Measurements from ENCODE around the gene HEATR1. TPM values are rescaled to one million over a fixed set of nuclear protein-coding genes. Genes with fewer than 3 reads are reported as not detected.
A peak's percentile ranks its signal among the peaks of the same experiment; 100 is the strongest.

HEATR1 gene
- total RNA-seq, 2 donors from 2014 or later: 11.9 to 25.7 TPM

GRCh38 chr1:236541710-236542109, 62.6 kb downstream of the HEATR1 start:
- DNase-seq (no peak), ATAC-seq (no peak)
- WGBS, 2 donors: 91 to 96% methylated on average over 4 of the region's 4 CpGs
- no peaks in the 10 kb centered on the region for H3K9me3 ChIP-seq
- TF ChIP-seq POLR2A (IDR thresholded peaks at IDR 0.05): no peak
- TF ChIP-seq, protein P1, sequence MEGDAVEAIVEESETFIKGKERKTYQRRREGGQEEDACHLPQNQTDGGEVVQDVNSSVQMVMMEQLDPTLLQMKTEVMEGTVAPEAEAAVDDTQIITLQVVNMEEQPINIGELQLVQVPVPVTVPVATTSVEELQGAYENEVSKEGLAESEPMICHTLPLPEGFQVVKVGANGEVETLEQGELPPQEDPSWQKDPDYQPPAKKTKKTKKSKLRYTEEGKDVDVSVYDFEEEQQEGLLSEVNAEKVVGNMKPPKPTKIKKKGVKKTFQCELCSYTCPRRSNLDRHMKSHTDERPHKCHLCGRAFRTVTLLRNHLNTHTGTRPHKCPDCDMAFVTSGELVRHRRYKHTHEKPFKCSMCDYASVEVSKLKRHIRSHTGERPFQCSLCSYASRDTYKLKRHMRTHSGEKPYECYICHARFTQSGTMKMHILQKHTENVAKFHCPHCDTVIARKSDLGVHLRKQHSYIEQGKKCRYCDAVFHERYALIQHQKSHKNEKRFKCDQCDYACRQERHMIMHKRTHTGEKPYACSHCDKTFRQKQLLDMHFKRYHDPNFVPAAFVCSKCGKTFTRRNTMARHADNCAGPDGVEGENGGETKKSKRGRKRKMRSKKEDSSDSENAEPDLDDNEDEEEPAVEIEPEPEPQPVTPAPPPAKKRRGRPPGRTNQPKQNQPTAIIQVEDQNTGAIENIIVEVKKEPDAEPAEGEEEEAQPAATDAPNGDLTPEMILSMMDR (IDR thresholded peaks at IDR 0.05): no peak
- no peak overlapping the region for H3K27ac ChIP-seq
- intact Hi-C loops (cut with DNase I): loop anchor here (10.0 kb wide), 1 partner anchor 53 kb away; no protein-coding TSS in a partner anchor
- peaks cover under 1% of the 10 kb centered on the region for H3K4me1 ChIP-seq
- peaks cover 8 to 58% of the 10 kb centered on the region in 2 donors for H3K36me3 ChIP-seq (replicated peaks in 1 of 2; ENCODE audit: insufficient read depth in 1 of 2, low read depth in 2 of 2)
- H3K4me3 ChIP-seq: no peak overlapping the region
- H3K27me3 ChIP-seq: no peaks in the 10 kb centered on the region

DNA sequence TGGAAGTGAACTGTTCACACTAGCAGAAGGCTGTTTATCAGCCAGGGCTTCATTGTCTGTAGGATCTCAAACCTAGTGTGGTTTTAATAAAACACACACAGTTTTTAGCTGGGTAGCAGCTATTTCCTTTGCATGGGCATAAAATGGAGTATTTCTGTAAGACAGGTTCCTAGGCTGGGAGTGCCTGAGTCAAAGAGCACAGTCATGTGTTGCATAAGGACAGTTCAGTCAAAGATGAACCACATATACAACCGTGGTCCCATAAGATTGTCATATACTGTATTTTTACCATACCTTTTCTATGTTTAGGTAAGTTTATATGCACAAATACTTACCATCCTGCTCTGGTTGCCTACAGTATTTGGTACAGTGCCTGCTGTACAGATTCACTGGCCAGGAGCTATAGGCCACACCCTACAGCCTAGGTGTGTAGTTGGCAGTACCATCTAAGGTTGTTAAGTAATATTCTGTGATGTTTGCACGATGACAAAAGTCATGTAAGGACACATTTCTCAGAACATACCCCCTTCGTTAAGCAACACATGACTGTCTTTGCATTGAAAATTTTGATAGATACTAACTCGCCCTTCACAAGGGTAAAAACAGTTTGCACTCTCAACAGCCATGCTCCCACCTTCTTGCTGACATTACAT, 63.4 kb downstream of the HEATR1 start:
- DNase-seq: no peak
- WGBS, 2 donors: 74 to 79% methylated on average over 4 of the region's 4 CpGs
- ATAC-seq: no peak
- Histone ChIP-seq H3K27me3 (no peaks in the 10 kb centered on the region), H3K9me3 (no peaks in the 10 kb centered on the region), H3K36me3 (replicated peaks in 1 of 2; ENCODE audit: insufficient read depth in 1 of 2, low read depth in 2 of 2) (peaks cover 8 to 53% of the 10 kb centered on the region in 2 donors), H3K27ac (no peak overlapping the region), H3K4me1 (peaks cover 4% of the 10 kb centered on the region), H3K4me3 (no peak overlapping the region)
- intact Hi-C loops (cut with DNase I): loop anchor here (10.0 kb wide), 1 partner anchor 54 kb away; no protein-coding TSS in a partner anchor
- TF ChIP-seq, protein P1 (IDR thresholded peaks at IDR 0.05): no peak
- no peak for TF ChIP-seq POLR2A (IDR thresholded peaks at IDR 0.05)

GRCh38 chr1:236536540-236536939, 67.8 kb downstream of the HEATR1 start:
- H3K4me1 ChIP-seq: peaks cover 14% of the 10 kb centered on the region
- H3K27me3 ChIP-seq: no peaks in the 10 kb centered on the region
- H3K4me3 ChIP-seq: no peak overlapping the region
- no peak overlapping the region for H3K27ac ChIP-seq
- 48 to 54% methylated on average over 5 of the region's 5 CpGs for WGBS, 2 donors
- no peaks in the 10 kb centered on the region for H3K9me3 ChIP-seq
- ATAC-seq: no peak
- no peak for TF ChIP-seq POLR2A (IDR thresholded peaks at IDR 0.05)
- TF ChIP-seq, protein P1 (IDR thresholded peaks at IDR 0.05): no peak
- intact Hi-C loops (cut with DNase I): loop anchor here (10.0 kb wide), 1 partner anchor 432 kb away; no protein-coding TSS in a partner anchor
- H3K36me3 ChIP-seq (replicated peaks in 1 of 2; ENCODE audit: insufficient read depth in 1 of 2, low read depth in 2 of 2): peaks cover 8 to 31% of the 10 kb centered on the region in 2 donors
- peak; percentile 43 to 59 (median 52) for DNase-seq

GRCh38 chr1:236535662-236536161, 68.6 kb downstream of the HEATR1 start:
- 93 to 96% methylated on average over 6 of the region's 6 CpGs for WGBS, 2 donors
- peaks cover 8 to 26% of the 10 kb centered on the region in 2 donors for H3K36me3 ChIP-seq (replicated peaks in 1 of 2; ENCODE audit: insufficient read depth in 1 of 2, low read depth in 2 of 2)
- peaks cover 16% of the 10 kb centered on the region for H3K4me1 ChIP-seq
- no peaks in the 10 kb centered on the region for H3K9me3 ChIP-seq
- no peaks in the 10 kb centered on the region for H3K27me3 ChIP-seq
- no peak overlapping the region for H3K4me3 ChIP-seq
- TF ChIP-seq POLR2A (IDR thresholded peaks at IDR 0.05): no peak
- TF ChIP-seq, protein P1 (IDR thresholded peaks at IDR 0.05): no peak
- H3K27ac ChIP-seq: no peak overlapping the region
- intact Hi-C loops (cut with DNase I): loop anchor here (10.0 kb wide), 1 partner anchor 431 kb away; no protein-coding TSS in a partner anchor
- DNase-seq (no peak), ATAC-seq (no peak)
